ENCODE results near the gene SLC24A4. TPM values are rescaled to one million over a fixed set of nuclear protein-coding genes. Genes with fewer than 3 reads are reported as not detected.
A peak's percentile ranks its signal among the peaks of the same experiment; 100 is the strongest.

The SLC24A4 gene
- total RNA-seq, 3 donors from 2014 or later (not counting 1 experiment from before 2014, with no cell fraction given): 1.1 to 3.2 (median 2.1) TPM

- H3K36me3 Mint-ChIP-seq: no peaks in the 10 kb centered on the region
- Histone ChIP-seq H3K36me3 (ENCODE audit: control insufficient read depth, insufficient read depth, low read length) (peaks cover 4% of the 10 kb centered on the region), H3K4me1 (ENCODE audit: control insufficient read depth, insufficient read depth, low read length) (peaks cover 82% of the 10 kb centered on the region), H3K9me3 (ENCODE audit: control insufficient read depth, insufficient read depth, low read length) (no peaks in the 10 kb centered on the region), H3K27me3 (ENCODE audit: control insufficient read depth, insufficient read depth, low read length) (no peaks in the 10 kb centered on the region), H3K4me3 (ENCODE audit: low read length) (no peak overlapping the region), H3K27ac (ENCODE audit: low read length) (peak overlapping the region; percentile 90)
- peak overlapping the region; percentile 90 for H3K4me3 Mint-ChIP-seq
- peaks cover 0 to 4% of the 10 kb centered on the region in 2 donors for H3K9me3 Mint-ChIP-seq
- intact Hi-C loops (cut with micrococcal nuclease): loop anchor here (2.0 to 5.0 kb wide), 2 partner anchors 54 to 70 kb away; no protein-coding TSS in a partner anchor
- ATAC-seq (no peak), DNase-seq (no peak)
- H3K27me3 Mint-ChIP-seq (ENCODE audit: low read depth in 2 of 2): no peaks in the 10 kb centered on the region
- 69% methylated on average over 3 of the region's 4 CpGs for WGBS (ENCODE audit: insufficient coverage)
- peak overlapping the region; percentile 97 to 98 for H3K27ac Mint-ChIP-seq
- H3K4me1 Mint-ChIP-seq: peaks cover 72 to 80% of the 10 kb centered on the region in 2 donors
- TF ChIP-seq, protein P1, sequence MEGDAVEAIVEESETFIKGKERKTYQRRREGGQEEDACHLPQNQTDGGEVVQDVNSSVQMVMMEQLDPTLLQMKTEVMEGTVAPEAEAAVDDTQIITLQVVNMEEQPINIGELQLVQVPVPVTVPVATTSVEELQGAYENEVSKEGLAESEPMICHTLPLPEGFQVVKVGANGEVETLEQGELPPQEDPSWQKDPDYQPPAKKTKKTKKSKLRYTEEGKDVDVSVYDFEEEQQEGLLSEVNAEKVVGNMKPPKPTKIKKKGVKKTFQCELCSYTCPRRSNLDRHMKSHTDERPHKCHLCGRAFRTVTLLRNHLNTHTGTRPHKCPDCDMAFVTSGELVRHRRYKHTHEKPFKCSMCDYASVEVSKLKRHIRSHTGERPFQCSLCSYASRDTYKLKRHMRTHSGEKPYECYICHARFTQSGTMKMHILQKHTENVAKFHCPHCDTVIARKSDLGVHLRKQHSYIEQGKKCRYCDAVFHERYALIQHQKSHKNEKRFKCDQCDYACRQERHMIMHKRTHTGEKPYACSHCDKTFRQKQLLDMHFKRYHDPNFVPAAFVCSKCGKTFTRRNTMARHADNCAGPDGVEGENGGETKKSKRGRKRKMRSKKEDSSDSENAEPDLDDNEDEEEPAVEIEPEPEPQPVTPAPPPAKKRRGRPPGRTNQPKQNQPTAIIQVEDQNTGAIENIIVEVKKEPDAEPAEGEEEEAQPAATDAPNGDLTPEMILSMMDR (IDR thresholded peaks at IDR 0.05): no peak
These were observed 193.5 kb downstream of the SLC24A4 start for GRCh38 chr14:92516344-92516965.

- Histone ChIP-seq H3K36me3 (ENCODE audit: control insufficient read depth, insufficient read depth, low read length) (peaks cover 4% of the 10 kb centered on the region), H3K9me3 (ENCODE audit: control insufficient read depth, insufficient read depth, low read length) (no peaks in the 10 kb centered on the region), H3K27me3 (ENCODE audit: control insufficient read depth, insufficient read depth, low read length) (no peaks in the 10 kb centered on the region), H3K4me3 (ENCODE audit: low read length) (no peak overlapping the region), H3K4me1 (ENCODE audit: control insufficient read depth, insufficient read depth, low read length) (peaks cover 88% of the 10 kb centered on the region), H3K27ac (ENCODE audit: low read length) (peak overlapping the region; percentile 90)
- peak in 1 of 3 donors; percentile 13 for ATAC-seq
- intact Hi-C loops (cut with micrococcal nuclease): loop anchor here (1.0 to 5.0 kb wide), 3 partner anchors 14 to 70 kb away; no protein-coding TSS in a partner anchor
- DNase-seq: peak in 1 of 2 donors; percentile 25
- Mint-ChIP-seq H3K36me3 (no peaks in the 10 kb centered on the region), H3K9me3 (peaks cover 0 to 4% of the 10 kb centered on the region in 2 donors), H3K27ac (peak overlapping the region; percentile 97 to 98), H3K4me3 (peak overlapping the region; percentile 85), H3K27me3 (ENCODE audit: low read depth in 2 of 2) (no peaks in the 10 kb centered on the region), H3K4me1 (peaks cover 75 to 80% of the 10 kb centered on the region in 2 donors)
- 43% methylated on average over 5 of the region's 5 CpGs for WGBS (ENCODE audit: insufficient coverage)
- TF ChIP-seq, protein P1 (IDR thresholded peaks at IDR 0.05): no peak
These were observed 194.1 kb downstream of the SLC24A4 start for GRCh38 chr14:92516966-92517506.

GRCh38 chr14:92517761-92518160, 194.8 kb downstream of the SLC24A4 start:
- intact Hi-C loops (cut with micrococcal nuclease): loop anchor here (1.0 to 5.0 kb wide), 3 partner anchors 14 to 69 kb away; no protein-coding TSS in a partner anchor
- no peak for ATAC-seq
- H3K9me3 ChIP-seq (ENCODE audit: control insufficient read depth, insufficient read depth, low read length): no peaks in the 10 kb centered on the region
- WGBS (ENCODE audit: insufficient coverage): 59% methylated on average over 2 of the region's 2 CpGs
- H3K27ac ChIP-seq (ENCODE audit: low read length): peak overlapping the region; percentile 90
- Mint-ChIP-seq H3K27ac (peak overlapping the region; percentile 97 to 98), H3K36me3 (no peaks in the 10 kb centered on the region), H3K4me1 (peaks cover 76 to 80% of the 10 kb centered on the region in 2 donors), H3K27me3 (ENCODE audit: low read depth in 2 of 2) (no peaks in the 10 kb centered on the region), H3K4me3 (peak overlapping the region; percentile 85), H3K9me3 (peaks cover 0 to 4% of the 10 kb centered on the region in 2 donors)
- H3K36me3 ChIP-seq (ENCODE audit: control insufficient read depth, insufficient read depth, low read length): peaks cover 4% of the 10 kb centered on the region
- TF ChIP-seq, protein P1 (IDR thresholded peaks at IDR 0.05): no peak
- no peak overlapping the region for H3K4me3 ChIP-seq (ENCODE audit: low read length)
- H3K27me3 ChIP-seq (ENCODE audit: control insufficient read depth, insufficient read depth, low read length): no peaks in the 10 kb centered on the region
- DNase-seq: no peak
- peaks cover 87% of the 10 kb centered on the region for H3K4me1 ChIP-seq (ENCODE audit: control insufficient read depth, insufficient read depth, low read length)
